Measurements from ENCODE around the gene GLIS2. TPM values are rescaled to one million over a fixed set of nuclear protein-coding genes. Genes with fewer than 3 reads are reported as not detected.

The GLIS2 gene
- total and polyA plus RNA-seq, 7 experiments from 2014 or later, result 0.53 TPM; not detected in 6

DNA sequence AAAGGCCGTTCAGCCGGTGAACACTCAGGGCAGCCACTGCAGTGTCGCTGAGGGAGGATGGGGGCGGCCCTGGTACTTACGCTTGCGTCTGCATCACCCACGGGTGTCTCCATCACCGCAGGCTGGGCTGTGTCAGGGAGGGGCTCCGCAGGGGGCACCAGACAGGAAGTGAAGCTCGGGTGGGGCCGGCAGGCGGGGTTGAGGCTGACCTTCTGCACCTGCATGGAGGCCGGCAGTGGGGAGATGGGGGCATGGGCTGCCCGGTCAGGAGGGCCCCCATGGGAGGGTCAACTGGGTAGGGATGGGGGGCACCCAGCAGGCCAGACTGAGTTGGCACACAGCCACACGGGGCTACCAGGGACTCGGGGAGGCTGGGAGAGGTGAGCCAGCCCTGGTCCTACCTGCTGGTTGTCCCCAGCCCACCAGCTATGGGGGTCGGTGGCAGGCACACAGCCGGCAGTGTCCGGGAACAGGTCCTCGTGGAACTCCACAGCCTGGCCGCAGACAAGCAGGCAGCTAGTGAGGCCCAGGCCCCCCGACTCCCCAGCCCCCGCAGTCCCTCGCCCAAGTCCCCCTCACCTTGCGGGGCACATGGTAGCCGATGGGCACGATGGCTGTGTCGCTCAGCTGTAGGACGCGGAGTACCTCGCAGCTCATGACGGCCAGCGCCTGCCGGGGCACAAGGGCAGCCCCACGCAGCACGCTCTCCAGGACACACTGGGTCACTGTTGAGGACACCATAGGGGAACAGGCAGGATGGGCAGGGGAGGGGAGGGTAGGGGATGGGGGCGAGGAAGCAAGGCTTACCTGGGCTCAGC lies 48.5 kb downstream of the GLIS2 start:
- ChIA-PET CTCF (interaction anchor here (0.7 kb wide), 1 partner anchor 15 kb away, joined by 3 read pairs; no protein-coding TSS in a partner anchor), POLR2A (no interaction called here)
- H3K27ac Mint-ChIP-seq, result peak overlapping the region in 2 of 9 donors; percentile 22 to 62
- intact Hi-C loops (cut with micrococcal nuclease), result no loop called here
- no peak for DNase-seq
- ATAC-seq, result peak; percentile 8
- peaks cover 0 to 17% (median 3%) of the 10 kb centered on the region in 7 donors for H3K4me1 Mint-ChIP-seq
- Histone ChIP-seq H3K36me3 (ENCODE audit: control insufficient read depth in 2 of 3, insufficient read depth in 3 of 3, low read length in 3 of 3) (peaks cover 4 to 82% (median 10%) of the 10 kb centered on the region in 3 experiments), H3K27me3 (ENCODE audit: control insufficient read depth in 2 of 2, insufficient read depth in 2 of 2, low read length in 2 of 2) (no peaks in the 10 kb centered on the region), H3K4me1 (ENCODE audit: control insufficient read depth in 2 of 2, insufficient read depth in 2 of 2, low read length in 2 of 2) (no peaks in the 10 kb centered on the region), H3K9me3 (ENCODE audit: control insufficient read depth in 2 of 3, low read length in 3 of 3) (no peaks in the 10 kb centered on the region), H3K4me3 (ENCODE audit: low read length) (no peak overlapping the region), H3K27ac (ENCODE audit: low read depth, low read length) (no peak overlapping the region)
- no peak overlapping the region for H3K4me3 Mint-ChIP-seq
- H3K27me3 Mint-ChIP-seq, result no peaks in the 10 kb centered on the region
- H3K9me3 Mint-ChIP-seq, result peaks cover 0 to 3% (median 0%) of the 10 kb centered on the region in 11 donors
- H3K36me3 Mint-ChIP-seq, result peaks cover 0 to 12% (median 3%) of the 10 kb centered on the region in 5 donors

DNA sequence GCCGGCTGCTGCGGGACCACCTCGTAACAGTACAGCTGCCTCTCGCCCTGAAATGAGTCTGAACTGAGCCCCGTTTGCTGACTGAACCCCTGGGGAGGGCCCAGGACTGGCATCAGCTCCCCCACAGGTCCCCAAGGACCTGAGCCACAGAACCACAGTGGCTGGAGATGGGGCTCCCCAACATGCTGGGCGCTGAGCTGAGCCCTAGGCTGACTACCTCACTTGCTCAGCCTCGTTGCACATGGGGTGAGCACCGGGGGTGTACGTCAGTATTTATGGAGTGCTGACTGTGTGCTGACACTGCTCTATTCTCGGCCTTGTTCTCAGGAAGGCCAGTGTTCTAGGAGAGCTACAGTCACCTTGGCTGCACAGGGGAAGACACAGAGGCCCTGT lies 49.1 kb downstream of the GLIS2 start:
- no peak overlapping the region for H3K27ac Mint-ChIP-seq
- H3K27ac ChIP-seq (ENCODE audit: low read depth, low read length), result no peak overlapping the region
- peaks cover 0 to 3% (median 0%) of the 10 kb centered on the region in 11 donors for H3K9me3 Mint-ChIP-seq
- peaks cover 0 to 12% (median 3%) of the 10 kb centered on the region in 5 donors for H3K36me3 Mint-ChIP-seq
- H3K4me1 ChIP-seq (ENCODE audit: control insufficient read depth in 2 of 2, insufficient read depth in 2 of 2, low read length in 2 of 2), result no peaks in the 10 kb centered on the region
- ATAC-seq (peak; percentile 26), DNase-seq (no peak)
- no peaks in the 10 kb centered on the region for H3K27me3 Mint-ChIP-seq
- ChIA-PET CTCF (no interaction called here), POLR2A (no interaction called here)
- no peak overlapping the region for H3K4me3 ChIP-seq (ENCODE audit: low read length)
- H3K9me3 ChIP-seq (ENCODE audit: control insufficient read depth in 2 of 3, low read length in 3 of 3), result no peaks in the 10 kb centered on the region
- no peaks in the 10 kb centered on the region for H3K27me3 ChIP-seq (ENCODE audit: control insufficient read depth in 2 of 2, insufficient read depth in 2 of 2, low read length in 2 of 2)
- intact Hi-C loops (cut with micrococcal nuclease), result no loop called here
- H3K36me3 ChIP-seq (ENCODE audit: control insufficient read depth in 2 of 3, insufficient read depth in 3 of 3, low read length in 3 of 3), result peaks cover 4 to 76% (median 10%) of the 10 kb centered on the region in 3 experiments
- no peak overlapping the region for H3K4me3 Mint-ChIP-seq
- peaks cover 0 to 15% (median 4%) of the 10 kb centered on the region in 7 donors for H3K4me1 Mint-ChIP-seq

DNA sequence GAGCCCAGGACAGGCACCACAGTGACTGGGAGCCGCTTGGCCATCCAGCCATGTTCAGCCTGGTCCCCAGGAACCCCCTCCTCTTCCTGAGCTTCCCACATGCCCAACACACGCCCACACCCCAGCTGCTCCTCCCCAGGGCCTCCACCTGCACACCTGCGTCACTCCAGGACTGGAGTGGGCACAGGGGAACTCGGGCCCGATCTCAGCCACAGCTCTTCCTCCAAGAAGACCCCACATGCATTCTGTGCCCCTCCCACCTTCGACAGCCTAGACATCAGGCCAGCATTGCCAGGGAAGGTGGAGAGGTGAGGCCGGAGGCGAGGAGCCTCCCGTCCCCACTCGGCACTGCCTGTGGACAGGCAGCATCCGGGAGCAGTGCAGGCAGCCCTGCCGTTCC lies 49.7 kb downstream of the GLIS2 start:
- Histone ChIP-seq H3K4me1 (ENCODE audit: control insufficient read depth in 2 of 2, insufficient read depth in 2 of 2, low read length in 2 of 2) (no peaks in the 10 kb centered on the region), H3K4me3 (ENCODE audit: low read length) (no peak overlapping the region), H3K36me3 (ENCODE audit: control insufficient read depth in 2 of 3, insufficient read depth in 3 of 3, low read length in 3 of 3) (peaks cover 4 to 72% (median 10%) of the 10 kb centered on the region in 3 experiments), H3K27ac (ENCODE audit: low read depth, low read length) (no peak overlapping the region), H3K9me3 (ENCODE audit: control insufficient read depth in 2 of 3, low read length in 3 of 3) (no peaks in the 10 kb centered on the region), H3K27me3 (ENCODE audit: control insufficient read depth in 2 of 2, insufficient read depth in 2 of 2, low read length in 2 of 2) (no peaks in the 10 kb centered on the region)
- DNase-seq (no peak), ATAC-seq (no peak)
- Mint-ChIP-seq H3K4me1 (peaks cover 0 to 13% (median 4%) of the 10 kb centered on the region in 7 donors), H3K9me3 (peaks cover 0 to 3% (median 0%) of the 10 kb centered on the region in 11 donors), H3K36me3 (peaks cover 0 to 9% (median 3%) of the 10 kb centered on the region in 5 donors), H3K4me3 (no peak overlapping the region), H3K27me3 (no peaks in the 10 kb centered on the region), H3K27ac (no peak overlapping the region)
- intact Hi-C loops (cut with micrococcal nuclease), result no loop called here
- ChIA-PET CTCF (no interaction called here), POLR2A (no interaction called here)

DNA sequence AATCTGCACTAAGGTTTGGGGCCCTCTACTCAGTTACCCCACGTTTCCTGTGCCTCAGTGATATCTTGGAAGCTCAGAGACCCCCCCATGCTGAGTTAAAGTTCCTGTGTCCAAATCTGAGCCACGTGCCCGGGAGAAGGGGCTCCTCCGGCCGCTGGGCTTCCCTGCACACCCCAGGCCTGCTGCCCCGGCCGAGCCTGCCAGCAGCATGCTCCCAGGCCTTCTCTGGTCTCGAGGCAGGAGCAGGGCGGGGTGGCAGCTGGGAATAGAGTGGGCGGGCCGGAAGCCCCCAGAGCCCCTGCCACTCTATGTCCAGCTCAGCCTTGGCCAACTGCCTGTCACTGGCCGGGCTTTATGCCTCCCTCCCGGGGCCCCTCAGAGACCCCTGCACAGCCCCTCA lies 50.1 kb downstream of the GLIS2 start:
- ChIA-PET POLR2A (no interaction called here), CTCF (no interaction called here)
- intact Hi-C loops (cut with micrococcal nuclease), result no loop called here
- H3K4me3 Mint-ChIP-seq, result no peak overlapping the region
- peak overlapping the region in 1 of 9 donors; percentile 56 for H3K27ac Mint-ChIP-seq
- ATAC-seq (no peak), DNase-seq (no peak)
- no peaks in the 10 kb centered on the region for H3K27me3 ChIP-seq (ENCODE audit: control insufficient read depth in 2 of 2, insufficient read depth in 2 of 2, low read length in 2 of 2)
- H3K4me3 ChIP-seq (ENCODE audit: low read length), result no peak overlapping the region
- H3K27ac ChIP-seq (ENCODE audit: low read depth, low read length), result no peak overlapping the region
- H3K9me3 ChIP-seq (ENCODE audit: control insufficient read depth in 2 of 3, low read length in 3 of 3), result no peaks in the 10 kb centered on the region
- H3K27me3 Mint-ChIP-seq, result no peaks in the 10 kb centered on the region
- peaks cover 4 to 69% (median 10%) of the 10 kb centered on the region in 3 experiments for H3K36me3 ChIP-seq (ENCODE audit: control insufficient read depth in 2 of 3, insufficient read depth in 3 of 3, low read length in 3 of 3)
- peaks cover 0 to 13% (median 4%) of the 10 kb centered on the region in 7 donors for H3K4me1 Mint-ChIP-seq
- peaks cover 0 to 3% (median 0%) of the 10 kb centered on the region in 11 donors for H3K9me3 Mint-ChIP-seq
- peaks cover 0 to 9% (median 3%) of the 10 kb centered on the region in 5 donors for H3K36me3 Mint-ChIP-seq
- no peaks in the 10 kb centered on the region for H3K4me1 ChIP-seq (ENCODE audit: control insufficient read depth in 2 of 2, insufficient read depth in 2 of 2, low read length in 2 of 2)

DNA sequence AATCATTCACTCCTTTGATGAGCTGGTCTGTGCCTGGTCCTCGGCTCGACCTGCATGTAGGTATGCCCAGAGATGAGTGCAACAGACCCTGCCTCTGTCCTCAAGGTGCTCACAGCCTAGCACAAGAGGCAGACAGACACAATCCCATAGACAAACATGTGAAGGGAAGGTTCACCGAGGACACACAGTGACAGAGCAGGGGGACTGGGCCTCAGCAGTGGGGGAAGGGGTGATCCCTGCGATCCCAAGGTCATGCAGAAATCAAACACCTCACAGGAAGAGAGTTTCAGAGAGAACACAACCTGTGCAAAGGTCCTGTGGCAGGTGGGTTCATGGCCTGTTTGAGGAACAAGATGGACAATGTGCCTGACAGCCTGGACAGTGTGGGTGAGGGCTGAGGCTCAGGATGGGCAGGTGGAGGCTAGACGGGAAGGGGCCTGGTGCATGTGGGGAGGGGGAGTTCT lies 51.6 kb downstream of the GLIS2 start:
- intact Hi-C loops (cut with micrococcal nuclease), result no loop called here
- peak overlapping the region in 3 of 9 donors; percentile 8 to 64 (median 48) for H3K27ac Mint-ChIP-seq
- Histone ChIP-seq H3K27ac (ENCODE audit: low read depth, low read length) (no peak overlapping the region), H3K9me3 (ENCODE audit: control insufficient read depth in 2 of 3, low read length in 3 of 3) (no peaks in the 10 kb centered on the region), H3K4me1 (ENCODE audit: control insufficient read depth in 2 of 2, insufficient read depth in 2 of 2, low read length in 2 of 2) (peaks cover 4 to 6% of the 10 kb centered on the region in 2 donors), H3K4me3 (ENCODE audit: low read length) (no peak overlapping the region), H3K36me3 (ENCODE audit: control insufficient read depth in 2 of 3, insufficient read depth in 3 of 3, low read length in 3 of 3) (peaks cover 0 to 55% (median 10%) of the 10 kb centered on the region in 3 experiments), H3K27me3 (ENCODE audit: control insufficient read depth in 2 of 2, insufficient read depth in 2 of 2, low read length in 2 of 2) (no peaks in the 10 kb centered on the region)
- DNase-seq (no peak), ATAC-seq (no peak)
- H3K4me1 Mint-ChIP-seq, result peaks cover 0 to 13% (median 5%) of the 10 kb centered on the region in 7 donors
- ChIA-PET CTCF (interaction anchor here (1.7 kb wide), 1 partner anchor 35 kb away, joined by 5 read pairs; no protein-coding TSS in a partner anchor), POLR2A (interaction anchor here (1.0 kb wide), 1 partner anchor 47 kb away, joined by 3 read pairs; no protein-coding TSS in a partner anchor)
- H3K4me3 Mint-ChIP-seq, result no peak overlapping the region
- H3K36me3 Mint-ChIP-seq, result peaks cover 0 to 9% (median 3%) of the 10 kb centered on the region in 5 donors
- no peaks in the 10 kb centered on the region for H3K27me3 Mint-ChIP-seq
- peaks cover 0 to 3% (median 0%) of the 10 kb centered on the region in 11 donors for H3K9me3 Mint-ChIP-seq

DNA sequence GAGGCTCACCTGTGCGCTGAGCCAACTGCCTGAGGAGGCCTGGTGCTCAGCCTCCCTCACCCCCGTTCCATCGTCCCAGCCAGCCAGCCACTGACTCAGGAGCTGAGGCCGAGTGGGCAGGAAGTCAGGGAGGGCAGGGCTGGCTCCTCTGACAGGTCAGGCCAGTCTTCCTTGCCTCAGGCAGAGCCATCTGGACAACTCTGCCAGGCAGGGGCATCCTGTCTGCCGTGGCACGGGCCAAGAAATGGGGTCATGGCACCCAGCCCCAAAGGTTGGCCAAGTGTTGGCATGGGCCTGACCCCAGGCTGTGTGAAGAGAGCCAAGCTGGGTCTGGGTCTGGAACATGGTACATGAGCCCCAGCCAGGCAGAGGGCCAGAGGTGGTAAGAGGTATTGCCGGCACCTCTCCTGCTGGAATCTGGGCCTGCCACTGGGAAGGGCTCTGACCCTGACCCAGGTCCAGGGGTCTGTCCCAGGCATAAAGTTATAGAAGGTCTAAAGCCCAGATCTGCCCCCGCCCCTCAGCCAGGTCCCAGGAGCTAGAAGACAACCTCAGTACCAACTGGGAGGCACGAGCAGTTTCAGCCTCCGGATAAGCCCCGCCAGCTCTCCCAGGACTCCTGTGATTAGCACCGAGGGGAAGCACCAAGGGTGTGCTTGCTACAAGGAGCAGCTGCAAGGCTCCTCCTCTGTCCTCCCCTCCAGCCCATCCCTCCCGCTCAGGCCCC lies 53.3 kb downstream of the GLIS2 start:
- peak overlapping the region in 1 of 10 donors; percentile 7 for H3K4me3 Mint-ChIP-seq
- H3K27ac ChIP-seq (ENCODE audit: low read depth, low read length), result no peak overlapping the region
- DNase-seq, result no peak

More for the DNA sequence above, 53.3 kb downstream of the GLIS2 start:
- no peak for ATAC-seq
- peaks cover 0 to 19% (median 8%) of the 10 kb centered on the region in 7 donors for H3K4me1 Mint-ChIP-seq
- H3K27ac Mint-ChIP-seq, result no peak overlapping the region
- H3K4me1 ChIP-seq (ENCODE audit: control insufficient read depth in 2 of 2, insufficient read depth in 2 of 2, low read length in 2 of 2), result peaks cover 15 to 19% of the 10 kb centered on the region in 2 donors
- peaks cover 0 to 3% (median 0%) of the 10 kb centered on the region in 11 donors for H3K9me3 Mint-ChIP-seq
- H3K36me3 Mint-ChIP-seq, result peaks cover 0 to 5% (median 0%) of the 10 kb centered on the region in 5 donors
- POLR2A ChIA-PET, result no interaction called here
- H3K9me3 ChIP-seq (ENCODE audit: control insufficient read depth in 2 of 3, low read length in 3 of 3), result no peaks in the 10 kb centered on the region
- intact Hi-C loops (cut with micrococcal nuclease), result no loop called here
- no peaks in the 10 kb centered on the region for H3K27me3 Mint-ChIP-seq
- H3K36me3 ChIP-seq (ENCODE audit: control insufficient read depth in 2 of 3, insufficient read depth in 3 of 3, low read length in 3 of 3), result peaks cover 0 to 39% (median 6%) of the 10 kb centered on the region in 3 experiments
- no peaks in the 10 kb centered on the region for H3K27me3 ChIP-seq (ENCODE audit: control insufficient read depth in 2 of 2, insufficient read depth in 2 of 2, low read length in 2 of 2)
- no peak overlapping the region for H3K4me3 ChIP-seq (ENCODE audit: low read length)
- CTCF ChIA-PET, result interaction anchor here (0.7 to 1.7 kb wide), 3 partner anchors 34 to 179 kb away, joined by 3 to 5 read pairs (median 3); no protein-coding TSS in a partner anchor

Data from naive thymus-derived CD4-positive, alpha-beta T cell (primary cell).